Right lobe of liver (tissue), 4 donors: ENCODE results near the gene DLL4.

Source experiments
- POLR2A ChIP-seq: fragments of 450-650 bp; IDR thresholded peaks from one replicate; pipeline ENCODE4 v1.6.1; 2017; ENCODE audit warnings: antibody characterized with exemption, mild to moderate bottlenecking
- TF ChIP-seq, protein P1 (sequence below), 4 donors: fragments of 200-600 bp in 3 of 4; fragments of 450-650 bp in 1 of 4; IDR thresholded peaks; one replicate each; pipeline versions ENCODE4 v1.5.1 to v1.8.0; 2016 to 2022; ENCODE audit warnings: antibody characterized with exemption in 4 of 4, mild to moderate bottlenecking in 2 of 4
- donor health status: DM: no; HTN: no; CAD: no.
- donor health status: DM: no; HTN: no; CAD: no.
- donor health status: DM: no; HTN: yes; CAD: no.

DNA sequence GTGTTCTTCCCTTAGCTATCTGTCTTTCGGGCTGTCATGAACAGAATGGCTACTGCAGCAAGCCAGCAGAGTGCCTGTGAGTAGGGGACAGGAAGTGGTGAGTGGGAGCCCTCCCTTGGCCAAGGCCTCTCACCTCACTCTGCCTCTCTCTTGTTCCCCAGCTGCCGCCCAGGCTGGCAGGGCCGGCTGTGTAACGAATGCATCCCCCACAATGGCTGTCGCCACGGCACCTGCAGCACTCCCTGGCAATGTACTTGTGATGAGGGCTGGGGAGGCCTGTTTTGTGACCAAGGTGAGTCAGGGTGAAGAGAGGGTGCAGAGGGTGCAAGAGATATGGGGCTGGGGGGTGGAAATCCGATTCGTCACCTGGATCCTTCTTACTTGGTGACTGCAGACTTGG is 3.0 kb downstream of the DLL4 start:
- TF ChIP-seq, protein P1, sequence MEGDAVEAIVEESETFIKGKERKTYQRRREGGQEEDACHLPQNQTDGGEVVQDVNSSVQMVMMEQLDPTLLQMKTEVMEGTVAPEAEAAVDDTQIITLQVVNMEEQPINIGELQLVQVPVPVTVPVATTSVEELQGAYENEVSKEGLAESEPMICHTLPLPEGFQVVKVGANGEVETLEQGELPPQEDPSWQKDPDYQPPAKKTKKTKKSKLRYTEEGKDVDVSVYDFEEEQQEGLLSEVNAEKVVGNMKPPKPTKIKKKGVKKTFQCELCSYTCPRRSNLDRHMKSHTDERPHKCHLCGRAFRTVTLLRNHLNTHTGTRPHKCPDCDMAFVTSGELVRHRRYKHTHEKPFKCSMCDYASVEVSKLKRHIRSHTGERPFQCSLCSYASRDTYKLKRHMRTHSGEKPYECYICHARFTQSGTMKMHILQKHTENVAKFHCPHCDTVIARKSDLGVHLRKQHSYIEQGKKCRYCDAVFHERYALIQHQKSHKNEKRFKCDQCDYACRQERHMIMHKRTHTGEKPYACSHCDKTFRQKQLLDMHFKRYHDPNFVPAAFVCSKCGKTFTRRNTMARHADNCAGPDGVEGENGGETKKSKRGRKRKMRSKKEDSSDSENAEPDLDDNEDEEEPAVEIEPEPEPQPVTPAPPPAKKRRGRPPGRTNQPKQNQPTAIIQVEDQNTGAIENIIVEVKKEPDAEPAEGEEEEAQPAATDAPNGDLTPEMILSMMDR (IDR thresholded peaks at IDR 0.05) = no peak
- no peak for TF ChIP-seq POLR2A
